HepG2 (cell line): ENCODE results near the gene CREBBP. TPM values are rescaled to one million over a fixed set of nuclear protein-coding genes. Genes with fewer than 3 reads are reported as not detected.

Experiments
- ATAC-seq: fragments of 200-7000 bp; cut with Tn5 transposase; 3 replicates; pipeline ENCODE4 v1.9.1; 2020; ENCODE audit warnings: mild to moderate bottlenecking, moderate library complexity
- BruUV-seq: library from RNA; stranded (reverse); fragments of 400-500 nt; replicated peaks from 2 replicates; lab custom pipeline; 2021; lab: Mats Ljungman, UMichigan
- CTCF ChIA-PET: fragments of 300-600 bp; formaldehyde crosslinking; extraction: SDS; loops from one replicate; lab custom pipeline; 2021; ENCODE audit warnings: low total read pairs, inconsistent platforms, low intra/inter-chr PET ratio; lab: Yijun Ruan, JAX
- POLR2A ChIA-PET: fragments of 350-600 bp; sonication (Branson Sonifier 250); formaldehyde crosslinking; loops from one replicate; lab custom pipeline; 2020; ENCODE audit warnings: antibody characterized with exemption, inconsistent platforms; lab: Yijun Ruan, JAX
- DNase-seq: peaks from one replicate; pipeline ENCODE4 v3.0.0-alpha.2; 2015; ENCODE audit warnings: low spot score
- FAIRE-seq: peaks from 3 replicates; lab custom pipeline; 2011; peaks lifted over from hg19 to GRCh38; lab: Jason Lieb, UNC
- H2AFZ ChIP-seq: one replicate; pipeline ENCODE4 v1.6.1; 2011; ENCODE audit warnings: low read length, inconsistent platforms
- H3K27ac ChIP-seq: fragments of 300-600 bp; 3 replicates; pipeline ENCODE4 v1.8.0; 2011; ENCODE audit warnings: mixed run types, mild to moderate bottlenecking, mixed read lengths, low read length, inconsistent platforms; ENCODE audit not compliant: insufficient read depth; ENCODE audit errors: extremely low read length
- H3K27me3 ChIP-seq, 2 experiments: fragments of 200-600 bp in 1 of 2; 2 replicates in 1 of 2; 3 replicates in 1 of 2; pipeline versions ENCODE4 v1.6.0 to v1.8.0; 2011; ENCODE audit warnings: low read length in 2 of 2, mild to moderate bottlenecking in 2 of 2, moderate library complexity in 2 of 2, inconsistent platforms in 1 of 2; ENCODE audit not compliant: insufficient read depth in 2 of 2, control insufficient read depth in 1 of 2
- H3K36me3 ChIP-seq, 2 experiments: fragments of 200-600 bp in 1 of 2; replicated peaks in 1 of 2; 2 replicates in 1 of 2; 3 replicates in 1 of 2; pipeline versions ENCODE4 v1.5.1 to v1.8.0; 2011; ENCODE audit warnings: low read length in 2 of 2, inconsistent platforms in 1 of 2; ENCODE audit not compliant: insufficient read depth in 2 of 2, control insufficient read depth in 1 of 2
- H3K4me1 ChIP-seq: 2 replicates; pipeline ENCODE4 v1.5.1; 2012; ENCODE audit warnings: low read length, inconsistent platforms; ENCODE audit not compliant: insufficient read depth
- H3K4me2 ChIP-seq: 2 replicates; pipeline ENCODE4 v1.6.0; 2011; ENCODE audit warnings: low read depth, low read length, inconsistent platforms
- H3K4me3 ChIP-seq, 3 experiments: fragments of 200-600 bp in 1 of 3; sonication (generic), shearing (Covaris generic) in 1 of 3; replicated peaks in 1 of 3; 2 replicates each; pipeline ENCODE4 v1.5.1; 2011 to 2016; ENCODE audit warnings: low read length in 3 of 3, inconsistent platforms in 2 of 3, low read depth in 2 of 3, mild to moderate bottlenecking in 2 of 3, control low read depth in 1 of 3, mixed read lengths in 1 of 3; ENCODE audit not compliant: insufficient read depth in 1 of 3
- H3K79me2 ChIP-seq: one replicate; pipeline ENCODE4 v1.6.1; 2011; ENCODE audit warnings: low read length, inconsistent platforms; ENCODE audit not compliant: insufficient read depth
- H3K9ac ChIP-seq: 2 replicates; pipeline ENCODE4 v1.6.0; 2011; ENCODE audit warnings: mild to moderate bottlenecking, low read depth, low read length, inconsistent platforms; ENCODE audit not compliant: insufficient read depth
- H3K9me3 ChIP-seq: 2 replicates; pipeline ENCODE4 v1.5.1; 2012; ENCODE audit warnings: mild to moderate bottlenecking, low read length
- H4K20me1 ChIP-seq: 2 replicates; pipeline ENCODE4 v1.6.0; 2011; ENCODE audit warnings: inconsistent platforms, mild to moderate bottlenecking, low read length, moderate library complexity; ENCODE audit not compliant: insufficient read depth
- HDAC1 ChIP-seq: sonication (generic); formaldehyde crosslinking; IDR thresholded peaks from 2 replicates; pipeline ENCODE4 v1.5.1; 2020; ENCODE audit warnings: mild to moderate bottlenecking, missing genetic modification reagents
- ISL2 ChIP-seq: sonication (generic); formaldehyde crosslinking; IDR thresholded peaks from 2 replicates; pipeline ENCODE4 v1.5.0; 2020; ENCODE audit warnings: missing genetic modification reagents
- POLR2A ChIP-seq, 2 experiments: IDR thresholded peaks; 2 replicates each; pipeline ENCODE4 v1.6.1; 2011; ENCODE audit warnings: low read depth in 2 of 2, low read length in 2 of 2, mild to moderate bottlenecking in 1 of 2, moderate library complexity in 1 of 2; ENCODE audit not compliant: insufficient read depth in 1 of 2
- RFX1 ChIP-seq: fragments of 450-650 bp; IDR thresholded peaks from 2 replicates; pipeline ENCODE4 v1.6.1; 2017
- RXRB ChIP-seq: IDR thresholded peaks from 2 replicates; pipeline ENCODE4 v1.6.1; 2016; ENCODE audit warnings: borderline replicate concordance, missing genetic modification reagents, missing compliant biosample characterization
- SP5 ChIP-seq: IDR thresholded peaks from 2 replicates; pipeline ENCODE4 v1.6.1; 2016; ENCODE audit warnings: low read depth, borderline replicate concordance
- TBL1XR1 ChIP-seq: fragments of 150-350 bp; IDR thresholded peaks from 2 replicates; pipeline ENCODE4 v1.6.1; 2014; ENCODE audit warnings: borderline replicate concordance, low read length; ENCODE audit not compliant: partially characterized antibody
- ZBTB7B ChIP-seq: sonication (generic); formaldehyde crosslinking; IDR thresholded peaks from 2 replicates; pipeline ENCODE4 v1.4.0; 2020; ENCODE audit warnings: missing genetic modification reagents
- ZMYM4 ChIP-seq: sonication (generic); formaldehyde crosslinking; IDR thresholded peaks from 2 replicates; pipeline ENCODE4 v1.8.1; 2023; ENCODE audit warnings: mild to moderate bottlenecking, missing genetic modification reagents
- ZNF20 ChIP-seq: sonication (generic); formaldehyde crosslinking; IDR thresholded peaks from 2 replicates; pipeline ENCODE4 v1.4.0; 2020; ENCODE audit warnings: mild to moderate bottlenecking, moderate library complexity, missing genetic modification reagents
- ZNF232 ChIP-seq: sonication (generic); formaldehyde crosslinking; IDR thresholded peaks from 2 replicates; pipeline ENCODE4 v1.4.0; 2020; ENCODE audit warnings: missing genetic modification reagents, borderline replicate concordance
- ZNF24 ChIP-seq: fragments of 450-650 bp; IDR thresholded peaks from 2 replicates; pipeline ENCODE4 v1.6.1; 2017; ENCODE audit warnings: antibody characterized with exemption, mild to moderate bottlenecking
- ZNF3 ChIP-seq: IDR thresholded peaks from 2 replicates; pipeline ENCODE4 v1.7.0; 2017; ENCODE audit warnings: inconsistent platforms
- ZNF577 ChIP-seq: sonication (generic); formaldehyde crosslinking; IDR thresholded peaks from 2 replicates; pipeline ENCODE4 v1.4.0; 2020; ENCODE audit warnings: mild to moderate bottlenecking, low read depth, missing genetic modification reagents, borderline replicate concordance
- WGBS: methylation state at CpG from one replicate; pipeline ENCODE4 v1.1.6; 2017; ENCODE audit warnings: low lambda C conversion rate; 5-methylcytosine and 5-hydroxymethylcytosine counted together
- in situ Hi-C: cut with HindIII; loops from 2 replicates; pipeline ENCODE4 v1.10.0; 2017; ENCODE audit warnings: low pct_unique_long_range_greater_than_20kb; ENCODE audit not compliant: extremely low pct_ligation_motif_present
- intact Hi-C: fragments of 100-400 bp; cut with micrococcal nuclease; formaldehyde crosslinking; loops from one replicate; pipeline ENCODE4 v1.10.0; 2022; ENCODE audit not compliant: unreplicated experiment
- polyA plus RNA-seq, 8 experiments: library from polyadenylated mRNA; depleted of rRNA in 3 of 8; stranded (reverse) in 7 of 8; unstranded in 1 of 8; fragments of >200 nt; fragmentation: Illumina TruSeq in 4 of 8; extraction: Trizol in 4 of 8; gene quantifications; 2 replicates each; pipeline versions ENCODE4 v1.2.1 to v1.2.3, GENCODE V29; 2011 to 2016; ENCODE audit warnings: low read depth in 4 of 8, missing spikeins in 1 of 8, mixed read lengths in 1 of 8; ENCODE audit not compliant: insufficient read depth in 1 of 8
- total RNA-seq, 5 experiments: library from RNA; depleted of rRNA; stranded (reverse); fragments of >200 nt; fragmentation: Illumina TruSeq; extraction: Trizol; gene quantifications; 2 replicates each; pipeline ENCODE4 v1.2.3, GENCODE V29; 2016; ENCODE audit warnings: low read depth in 1 of 5
- TF ChIP-seq, protein P1 (sequence below): sonication (generic); formaldehyde crosslinking; conservative IDR thresholded peaks from 2 replicates; pipeline ENCODE4 v1.4.0; 2020; ENCODE audit warnings: missing genetic modification reagents
- TF ChIP-seq, protein P2 (sequence below): sonication (generic); formaldehyde crosslinking; IDR thresholded peaks from 2 replicates; pipeline ENCODE4 v1.4.0; 2020; ENCODE audit warnings: mild to moderate bottlenecking, missing genetic modification reagents, borderline replicate concordance
- TF ChIP-seq, protein P3 (sequence below): IDR thresholded peaks from 2 replicates; pipeline ENCODE4 v1.6.1; 2016

CREBBP gene
- total and polyA plus RNA-seq, 2 of the 13 experiments (the other 11 are each of a cell fraction or from before 2014, with no cell fraction given), result 5.3 to 10.4 TPM

DNA sequence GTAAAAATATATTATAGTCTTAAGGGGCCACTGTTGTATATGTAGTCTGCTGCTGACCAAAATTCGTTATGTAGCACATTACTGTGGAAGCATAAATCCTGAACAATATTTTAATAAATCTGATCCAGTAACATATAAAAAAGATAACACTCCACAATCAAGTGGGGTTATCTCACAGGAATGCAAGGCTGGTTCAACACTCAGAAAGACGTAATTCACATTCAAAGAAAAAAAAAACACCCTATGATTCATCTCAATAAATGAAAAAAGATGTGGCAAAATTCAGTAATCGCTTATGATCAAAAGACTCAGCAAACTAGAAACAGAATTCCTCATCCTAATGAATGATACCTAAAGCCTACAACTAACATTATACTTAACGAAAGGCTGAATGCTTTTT is 47.8 kb downstream of the CREBBP start:
- ATAC-seq (no peak), FAIRE-seq (no peak)
- in situ Hi-C loops, result no loop called here
- no peak overlapping the region for H3K4me3 ChIP-seq
- H3K27ac ChIP-seq, result no peak overlapping the region
- TF ChIP-seq ISL2 (CRISPR knock-in tag) (no peak), ZBTB7B (CRISPR knock-in tag) (no peak), HDAC1 (no peak), SP5 (no peak), TBL1XR1 (no peak), ZNF3 (no peak), RXRB (CRISPR knock-in tag) (no peak), POLR2A (IDR thresholded peaks at IDR 0.05; ENCODE audit: insufficient read depth in 1 of 2, low read depth in 2 of 2, low read length in 2 of 2) (no peak), ZNF577 (CRISPR knock-in tag) (no peak), ZNF232 (CRISPR knock-in tag) (no peak), ZMYM4 (CRISPR knock-in tag) (no peak), ZNF20 (CRISPR knock-in tag) (no peak), ZNF24 (no peak), RFX1 (no peak)
- TF ChIP-seq, protein P1, sequence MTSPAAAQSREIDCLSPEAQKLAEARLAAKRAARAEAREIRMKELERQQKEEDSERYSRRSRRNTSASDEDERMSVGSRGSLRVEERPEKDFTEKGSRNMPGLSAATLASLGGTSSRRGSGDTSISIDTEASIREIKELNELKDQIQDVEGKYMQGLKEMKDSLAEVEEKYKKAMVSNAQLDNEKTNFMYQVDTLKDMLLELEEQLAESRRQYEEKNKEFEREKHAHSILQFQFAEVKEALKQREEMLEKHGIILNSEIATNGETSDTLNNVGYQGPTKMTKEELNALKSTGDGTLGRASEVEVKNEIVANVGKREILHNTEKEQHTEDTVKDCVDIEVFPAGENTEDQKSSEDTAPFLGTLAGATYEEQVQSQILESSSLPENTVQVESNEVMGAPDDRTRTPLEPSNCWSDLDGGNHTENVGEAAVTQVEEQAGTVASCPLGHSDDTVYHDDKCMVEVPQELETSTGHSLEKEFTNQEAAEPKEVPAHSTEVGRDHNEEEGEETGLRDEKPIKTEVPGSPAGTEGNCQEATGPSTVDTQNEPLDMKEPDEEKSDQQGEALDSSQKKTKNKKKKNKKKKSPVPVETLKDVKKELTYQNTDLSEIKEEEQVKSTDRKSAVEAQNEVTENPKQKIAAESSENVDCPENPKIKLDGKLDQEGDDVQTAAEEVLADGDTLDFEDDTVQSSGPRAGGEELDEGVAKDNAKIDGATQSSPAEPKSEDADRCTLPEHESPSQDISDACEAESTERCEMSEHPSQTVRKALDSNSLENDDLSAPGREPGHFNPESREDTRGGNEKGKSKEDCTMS (CRISPR knock-in tag), result no peak
- TF ChIP-seq, protein P2, sequence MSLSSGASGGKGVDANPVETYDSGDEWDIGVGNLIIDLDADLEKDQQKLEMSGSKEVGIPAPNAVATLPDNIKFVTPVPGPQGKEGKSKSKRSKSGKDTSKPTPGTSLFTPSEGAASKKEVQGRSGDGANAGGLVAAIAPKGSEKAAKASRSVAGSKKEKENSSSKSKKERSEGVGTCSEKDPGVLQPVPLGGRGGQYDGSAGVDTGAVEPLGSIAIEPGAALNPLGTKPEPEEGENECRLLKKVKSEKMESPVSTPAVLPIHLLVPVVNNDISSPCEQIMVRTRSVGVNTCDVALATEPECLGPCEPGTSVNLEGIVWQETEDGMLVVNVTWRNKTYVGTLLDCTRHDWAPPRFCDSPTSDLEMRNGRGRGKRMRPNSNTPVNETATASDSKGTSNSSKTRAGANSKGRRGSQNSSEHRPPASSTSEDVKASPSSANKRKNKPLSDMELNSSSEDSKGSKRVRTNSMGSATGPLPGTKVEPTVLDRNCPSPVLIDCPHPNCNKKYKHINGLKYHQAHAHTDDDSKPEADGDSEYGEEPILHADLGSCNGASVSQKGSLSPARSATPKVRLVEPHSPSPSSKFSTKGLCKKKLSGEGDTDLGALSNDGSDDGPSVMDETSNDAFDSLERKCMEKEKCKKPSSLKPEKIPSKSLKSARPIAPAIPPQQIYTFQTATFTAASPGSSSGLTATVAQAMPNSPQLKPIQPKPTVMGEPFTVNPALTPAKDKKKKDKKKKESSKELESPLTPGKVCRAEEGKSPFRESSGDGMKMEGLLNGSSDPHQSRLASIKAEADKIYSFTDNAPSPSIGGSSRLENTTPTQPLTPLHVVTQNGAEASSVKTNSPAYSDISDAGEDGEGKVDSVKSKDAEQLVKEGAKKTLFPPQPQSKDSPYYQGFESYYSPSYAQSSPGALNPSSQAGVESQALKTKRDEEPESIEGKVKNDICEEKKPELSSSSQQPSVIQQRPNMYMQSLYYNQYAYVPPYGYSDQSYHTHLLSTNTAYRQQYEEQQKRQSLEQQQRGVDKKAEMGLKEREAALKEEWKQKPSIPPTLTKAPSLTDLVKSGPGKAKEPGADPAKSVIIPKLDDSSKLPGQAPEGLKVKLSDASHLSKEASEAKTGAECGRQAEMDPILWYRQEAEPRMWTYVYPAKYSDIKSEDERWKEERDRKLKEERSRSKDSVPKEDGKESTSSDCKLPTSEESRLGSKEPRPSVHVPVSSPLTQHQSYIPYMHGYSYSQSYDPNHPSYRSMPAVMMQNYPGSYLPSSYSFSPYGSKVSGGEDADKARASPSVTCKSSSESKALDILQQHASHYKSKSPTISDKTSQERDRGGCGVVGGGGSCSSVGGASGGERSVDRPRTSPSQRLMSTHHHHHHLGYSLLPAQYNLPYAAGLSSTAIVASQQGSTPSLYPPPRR (CRISPR knock-in tag), result no peak
- TF ChIP-seq, protein P3, sequence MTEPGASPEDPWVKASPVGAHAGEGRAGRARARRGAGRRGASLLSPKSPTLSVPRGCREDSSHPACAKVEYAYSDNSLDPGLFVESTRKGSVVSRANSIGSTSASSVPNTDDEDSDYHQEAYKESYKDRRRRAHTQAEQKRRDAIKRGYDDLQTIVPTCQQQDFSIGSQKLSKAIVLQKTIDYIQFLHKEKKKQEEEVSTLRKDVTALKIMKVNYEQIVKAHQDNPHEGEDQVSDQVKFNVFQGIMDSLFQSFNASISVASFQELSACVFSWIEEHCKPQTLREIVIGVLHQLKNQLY (CRISPR knock-in tag), result no peak
- TF ChIP-seq, all 625 proteins: peak for 0
- WGBS, result 97% methylated on average over 4 of the region's 4 CpGs
- intact Hi-C loops, result no loop called here
- peaks cover 6% of the 10 kb centered on the region; the same call in 1 of the 2 replicates for H3K9me3 ChIP-seq
- H2AFZ ChIP-seq, result no peak overlapping the region
- peaks cover 0 to 8% of the 10 kb centered on the region in 2 experiments; a peak in 2 of 5 replicates for H3K36me3 ChIP-seq
- H4K20me1 ChIP-seq, result peaks cover 12% of the 10 kb centered on the region
- DNase-seq, result no peak
- H3K79me2 ChIP-seq, result peaks cover 81% of the 10 kb centered on the region
- H3K27me3 ChIP-seq, result no peaks in the 10 kb centered on the region
- ChIA-PET CTCF (no interaction called here), POLR2A (no interaction called here)
- no TSS peak for BruUV-seq
- H3K9ac ChIP-seq, result no peak overlapping the region
- no peaks in the 10 kb centered on the region for H3K4me1 ChIP-seq
- H3K4me2 ChIP-seq, result no peak overlapping the region
